Liver (tissue), 3 donors: ENCODE measurements around the gene UBA1.

Source experiments
- EGR1 ChIP-seq, 2 donors: IDR thresholded peaks; 2 replicates each; pipeline ENCODE4 v1.6.1; 2016 to 2018; ENCODE audit warnings: antibody characterized with exemption in 2 of 2, low read depth in 2 of 2
- GABPA ChIP-seq, 2 donors: IDR thresholded peaks in 1 of 2; conservative IDR thresholded peaks in 1 of 2; 2 replicates each; pipeline ENCODE4 v1.6.1; 2016; ENCODE audit warnings: antibody characterized with exemption in 2 of 2, mild to moderate bottlenecking in 1 of 2, moderate library complexity in 1 of 2
- JUND ChIP-seq, 2 donors: IDR thresholded peaks; 2 replicates each; pipeline ENCODE4 v1.6.1; 2016; ENCODE audit warnings: antibody characterized with exemption in 2 of 2
- RAD21 ChIP-seq, 2 donors: IDR thresholded peaks; 2 replicates each; pipeline ENCODE4 v1.6.1; 2016; ENCODE audit warnings: antibody characterized with exemption in 2 of 2, mild to moderate bottlenecking in 2 of 2
- TF ChIP-seq, protein P1 (sequence below): fragments of 150-350 bp; IDR thresholded peaks from 2 replicates; pipeline ENCODE4 v1.5.1; 2017; ENCODE audit warnings: improper control_type of control experiment, low read depth, low read length; ENCODE audit not compliant: missing input control
- donor health status: healthy.
- donor health status: healthy.

- TF ChIP-seq, protein P1, sequence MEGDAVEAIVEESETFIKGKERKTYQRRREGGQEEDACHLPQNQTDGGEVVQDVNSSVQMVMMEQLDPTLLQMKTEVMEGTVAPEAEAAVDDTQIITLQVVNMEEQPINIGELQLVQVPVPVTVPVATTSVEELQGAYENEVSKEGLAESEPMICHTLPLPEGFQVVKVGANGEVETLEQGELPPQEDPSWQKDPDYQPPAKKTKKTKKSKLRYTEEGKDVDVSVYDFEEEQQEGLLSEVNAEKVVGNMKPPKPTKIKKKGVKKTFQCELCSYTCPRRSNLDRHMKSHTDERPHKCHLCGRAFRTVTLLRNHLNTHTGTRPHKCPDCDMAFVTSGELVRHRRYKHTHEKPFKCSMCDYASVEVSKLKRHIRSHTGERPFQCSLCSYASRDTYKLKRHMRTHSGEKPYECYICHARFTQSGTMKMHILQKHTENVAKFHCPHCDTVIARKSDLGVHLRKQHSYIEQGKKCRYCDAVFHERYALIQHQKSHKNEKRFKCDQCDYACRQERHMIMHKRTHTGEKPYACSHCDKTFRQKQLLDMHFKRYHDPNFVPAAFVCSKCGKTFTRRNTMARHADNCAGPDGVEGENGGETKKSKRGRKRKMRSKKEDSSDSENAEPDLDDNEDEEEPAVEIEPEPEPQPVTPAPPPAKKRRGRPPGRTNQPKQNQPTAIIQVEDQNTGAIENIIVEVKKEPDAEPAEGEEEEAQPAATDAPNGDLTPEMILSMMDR = no peak
- TF ChIP-seq GABPA (IDR thresholded peaks at IDR 0.05 in 1 of 2, conservative IDR thresholded peaks at IDR 0.05 in 1 of 2) (no peak), RAD21 (IDR thresholded peaks at IDR 0.05) (no peak), JUND (IDR thresholded peaks at IDR 0.05) (no peak), EGR1 (IDR thresholded peaks at IDR 0.05; ENCODE audit: low read depth in 2 of 2) (no peak)
Measured at GRCh38 chrX:47217121-47217851, 23.7 kb downstream of the UBA1 start.
